IPS-NIHi7 (cell line): ENCODE data around the gene NTN1.

ENCODE experiments used
- DNase-seq: peaks from one replicate; pipeline ENCODE4 v3.0.0; 2012; ENCODE audit warnings: mixed read lengths; ENCODE audit errors: extremely low spot score

Gene NTN1

DNA sequence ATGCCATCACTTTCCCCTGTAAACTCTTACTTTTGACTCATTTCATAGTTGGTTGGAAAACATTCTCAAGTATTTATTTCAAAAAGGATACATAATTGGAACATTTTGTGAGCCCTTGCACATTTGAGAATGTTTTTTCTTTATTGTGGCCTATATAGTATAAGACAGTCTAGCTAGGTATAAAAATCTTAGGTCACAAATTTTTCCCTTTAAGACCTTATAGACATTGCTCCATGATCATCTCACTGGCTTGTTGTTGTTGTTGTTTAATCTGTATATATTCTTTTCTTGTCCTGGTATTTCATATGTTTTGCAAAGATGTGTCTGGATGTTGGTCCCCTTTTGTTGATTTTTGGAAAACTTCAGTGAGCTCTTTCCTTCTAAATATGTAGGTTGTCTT is 194.2 kb downstream of the NTN1 start:
- no peak for DNase-seq

GRCh38 chr17:9217151-9218056 is 196.1 kb downstream of the NTN1 start:
- no peak for DNase-seq

DNA sequence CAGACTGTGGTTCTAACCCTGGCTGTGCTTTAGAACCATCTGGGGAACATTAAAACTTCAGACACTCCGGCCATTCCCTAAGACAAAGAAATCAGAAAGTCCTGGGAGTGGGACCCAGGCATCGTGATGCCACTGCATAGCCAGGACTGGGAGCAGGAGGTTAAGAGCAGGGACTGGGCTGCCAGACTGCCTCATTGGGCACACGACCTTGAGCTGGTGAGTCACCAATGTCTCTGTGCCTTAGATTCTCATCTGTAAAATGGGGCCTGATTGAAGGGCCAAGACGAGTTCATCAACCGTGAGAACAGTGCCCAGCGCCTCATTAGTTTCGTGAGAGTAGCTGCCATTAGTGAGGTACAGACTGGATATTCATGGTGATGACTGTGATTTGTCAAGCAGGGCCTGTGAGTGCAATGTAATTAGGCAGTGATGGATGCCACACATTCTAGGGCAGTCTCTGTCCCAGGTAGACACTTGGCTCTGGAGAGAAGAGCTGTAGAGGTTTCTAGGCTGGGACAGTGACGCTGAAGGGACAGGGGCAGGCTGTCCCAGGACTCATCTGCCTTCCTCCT is 196.8 kb downstream of the NTN1 start:
- DNase-seq: no peak

DNA sequence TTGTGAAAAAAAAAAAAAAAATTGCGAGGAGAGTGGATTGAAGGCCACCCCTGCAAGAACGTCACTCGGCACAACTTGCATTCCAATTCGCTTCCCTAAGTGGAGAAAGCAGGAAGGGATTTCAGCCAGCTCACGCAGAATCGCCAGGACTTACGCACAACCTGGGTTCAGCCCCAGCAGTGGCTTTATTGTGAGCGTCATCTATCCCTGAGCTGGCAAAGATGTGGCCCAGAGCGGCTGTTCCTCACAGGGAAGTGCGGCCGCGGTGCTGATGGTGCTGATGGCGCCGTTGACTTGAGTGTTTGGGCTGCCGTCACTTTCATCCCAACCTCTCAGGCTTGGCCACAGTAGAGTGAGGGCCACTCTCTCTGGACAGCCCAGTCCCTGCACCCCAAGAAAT is 197.6 kb downstream of the NTN1 start:
- no peak for DNase-seq

DNA sequence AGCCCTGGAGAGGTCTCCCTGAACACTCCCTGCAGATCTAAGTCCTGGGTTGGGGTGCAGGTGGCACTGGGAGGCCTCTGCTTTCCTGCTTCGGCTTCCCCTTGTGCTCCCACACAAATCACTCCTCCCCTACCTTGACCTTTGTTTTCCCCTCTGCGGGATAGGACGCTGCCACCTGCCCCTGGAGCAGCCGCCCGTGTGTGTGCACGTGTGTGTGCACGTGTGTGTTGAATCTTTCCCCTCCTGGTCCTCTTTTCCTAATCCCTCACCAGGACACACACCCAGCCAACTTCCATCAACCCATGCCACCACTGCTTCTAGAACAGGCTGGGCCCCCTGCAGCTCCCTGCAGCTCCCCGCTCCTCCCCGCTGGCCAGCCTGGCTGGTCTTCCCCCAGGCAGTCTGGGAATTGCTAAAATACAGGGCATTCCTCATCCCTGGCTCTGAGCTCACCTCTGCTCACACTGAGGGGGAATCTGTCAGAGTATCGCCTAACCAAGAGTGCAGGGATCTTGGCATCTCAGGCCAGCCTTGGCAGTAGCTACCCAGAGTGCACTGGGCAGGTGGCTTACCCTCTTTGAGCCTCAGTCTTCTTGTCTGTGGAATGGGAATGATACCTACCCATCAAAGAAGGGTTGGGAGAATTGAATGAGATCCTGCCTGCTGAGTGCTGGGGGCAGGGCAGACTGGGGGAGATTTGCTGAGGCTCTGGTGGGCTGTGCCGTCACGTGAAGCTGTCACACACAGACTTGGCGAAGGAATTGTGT is 198.5 kb downstream of the NTN1 start:
- no peak for DNase-seq

DNA sequence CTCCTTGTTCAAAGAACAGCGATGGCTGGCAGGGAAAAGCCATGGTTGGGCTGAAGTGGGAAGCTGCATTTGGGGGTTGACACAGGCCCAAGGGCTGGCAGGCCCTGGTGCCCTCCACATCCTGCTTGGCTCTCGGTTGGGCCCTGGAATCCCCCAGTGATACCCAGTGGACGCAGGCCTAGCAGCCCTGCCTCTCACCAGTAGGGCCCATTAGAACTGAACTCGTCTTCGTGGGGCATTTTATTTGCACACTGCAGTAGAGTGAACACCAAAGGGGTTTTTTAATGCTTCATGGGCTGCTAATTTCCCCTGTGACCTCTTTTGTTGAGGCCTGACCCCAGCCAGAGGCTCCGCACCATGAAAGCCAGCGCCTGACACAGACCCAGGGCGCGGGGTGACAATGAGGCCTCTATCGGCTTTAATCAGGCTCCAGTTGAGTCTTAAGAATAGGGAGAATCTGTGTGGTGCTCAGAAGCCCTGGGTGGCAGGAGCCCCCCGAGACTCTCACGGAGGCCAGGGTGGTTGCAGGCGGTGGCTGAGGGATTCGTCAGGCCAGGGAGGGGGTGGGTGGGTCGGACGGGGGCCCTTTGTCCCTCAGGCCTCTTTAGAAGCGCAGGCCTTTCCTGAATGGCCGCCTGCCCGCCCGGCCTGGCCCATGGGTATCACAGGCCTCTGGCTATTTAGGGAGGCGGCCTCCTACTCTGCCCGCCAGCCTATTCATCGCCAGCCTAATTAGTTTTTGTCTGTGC is 199.3 kb downstream of the NTN1 start:
- no peak for DNase-seq

GRCh38 chr17:9221147-9221921 is 200.0 kb downstream of the NTN1 start:
- DNase-seq: no peak

- no peak for DNase-seq
These were observed 200.5 kb downstream of the NTN1 start for GRCh38 chr17:9221922-9222180.

DNA sequence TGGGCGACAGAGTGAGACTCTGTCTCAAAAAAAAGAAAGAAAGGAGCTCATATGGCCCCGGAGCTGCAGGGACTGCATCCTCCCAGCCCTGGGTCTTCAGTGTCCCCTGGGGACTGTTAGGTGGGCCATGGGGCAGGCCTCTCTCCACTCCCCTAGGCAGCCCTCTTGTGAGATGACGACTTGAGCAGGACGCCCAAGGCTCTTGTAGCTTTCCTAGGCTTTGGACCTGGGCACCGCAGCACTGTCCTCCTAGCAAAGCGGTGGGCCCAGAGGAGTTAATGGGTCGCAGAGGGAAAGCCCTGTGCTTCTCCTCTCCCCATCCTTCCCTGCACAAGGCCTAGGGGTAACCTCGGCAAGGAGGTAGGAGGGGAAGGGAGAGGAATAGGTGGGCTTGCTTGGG is 202.2 kb downstream of the NTN1 start:
- DNase-seq: no peak

DNA sequence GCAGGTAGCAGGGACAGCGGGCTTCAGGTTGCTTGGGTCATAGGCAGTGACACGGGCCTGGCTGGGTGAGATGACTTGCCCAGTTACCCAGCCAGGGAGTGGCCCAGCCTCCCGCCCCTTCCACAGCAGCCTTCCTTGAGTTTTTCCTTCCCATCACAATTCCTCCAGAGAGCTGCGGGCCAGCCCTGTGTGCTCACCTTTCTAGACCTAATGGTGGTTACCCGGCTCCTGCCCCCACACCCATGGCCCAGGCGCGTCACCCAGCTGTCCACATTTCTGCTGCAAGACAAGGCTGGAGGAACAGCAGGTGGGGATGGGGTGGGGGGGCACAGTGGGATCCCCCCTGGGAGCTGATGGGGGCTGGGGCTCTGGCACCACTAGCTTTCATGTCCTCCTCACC is 203.2 kb downstream of the NTN1 start:
- no peak for DNase-seq

GRCh38 chr17:9225305-9226101 is 204.2 kb downstream of the NTN1 start:
- DNase-seq: peak; percentile 81

DNA sequence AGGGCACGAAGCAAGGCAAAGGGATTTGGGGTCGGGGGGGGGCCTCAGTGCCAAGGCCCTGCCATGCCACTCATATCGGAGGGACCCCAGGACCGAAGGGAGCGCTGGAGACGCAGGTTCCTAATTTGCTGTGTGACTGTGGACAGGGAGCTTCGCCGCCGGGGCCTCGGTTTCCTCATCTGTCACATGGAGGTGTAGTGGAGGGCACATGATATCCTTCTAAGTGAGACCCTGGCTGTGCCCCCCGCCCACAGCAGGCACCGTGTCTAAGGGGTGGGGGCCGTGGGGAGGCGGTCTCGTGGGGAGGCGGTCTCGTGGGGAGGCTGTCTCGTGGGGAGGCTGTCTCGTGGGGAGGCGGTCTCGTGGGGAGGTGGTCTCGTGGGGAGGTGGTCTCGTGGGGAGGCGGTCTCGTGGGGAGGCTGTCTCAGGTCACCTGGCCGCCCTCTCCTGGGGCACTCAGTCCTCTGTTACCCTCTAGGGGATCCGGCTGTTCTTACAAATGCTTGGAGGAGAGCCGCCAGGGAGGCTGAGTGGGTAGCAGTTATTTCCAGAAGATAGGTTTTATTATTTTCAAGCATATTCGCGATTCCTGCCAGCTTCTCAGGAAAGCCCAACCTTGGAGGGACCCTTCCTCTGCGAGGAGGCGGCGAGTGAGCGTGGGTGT is 205.0 kb downstream of the NTN1 start:
- no peak for DNase-seq

GRCh38 chr17:9226794-9227135 is 205.5 kb downstream of the NTN1 start:
- DNase-seq: no peak

- no peak for DNase-seq
These were observed 206.6 kb downstream of the NTN1 start for GRCh38 chr17:9227819-9228407.

DNA sequence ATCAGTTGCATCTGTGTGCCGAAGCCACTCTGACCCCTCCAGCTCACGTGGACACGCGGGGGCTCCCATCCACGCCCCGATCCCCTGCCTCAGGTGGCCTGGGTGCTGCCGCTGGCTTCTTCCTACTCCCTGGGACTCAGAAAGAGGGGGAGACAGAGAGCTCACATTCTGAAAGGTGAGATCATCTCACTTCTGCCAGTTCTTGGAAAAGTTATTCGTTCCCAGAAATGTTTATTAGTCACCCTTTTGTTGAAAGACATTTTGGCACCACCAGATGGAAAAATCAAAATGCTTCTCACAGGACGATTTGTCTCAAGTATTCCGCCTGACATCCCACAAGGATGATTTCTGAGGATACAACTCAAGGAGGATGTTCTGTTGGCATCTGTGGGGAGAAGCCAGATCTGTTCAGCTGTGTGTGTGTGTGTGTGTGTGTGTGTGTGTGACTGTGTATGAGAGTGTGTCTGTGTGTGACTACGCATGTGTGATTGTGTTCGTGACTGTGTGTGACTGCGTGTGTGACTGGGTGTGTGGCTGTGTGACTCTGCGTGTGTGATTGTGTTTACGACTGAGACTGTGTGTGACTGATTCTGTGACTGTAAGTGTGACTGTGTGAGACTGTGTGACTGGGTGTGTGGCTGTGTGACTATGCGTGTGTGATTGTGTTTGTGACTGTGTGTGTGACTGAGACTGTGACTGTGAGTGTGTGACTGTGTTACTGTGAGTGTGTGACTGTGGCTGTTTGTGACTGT is 207.3 kb downstream of the NTN1 start:
- no peak for DNase-seq

GRCh38 chr17:9229160-9229825 is 208.0 kb downstream of the NTN1 start:
- no peak for DNase-seq

GRCh38 chr17:9229826-9230201 is 208.5 kb downstream of the NTN1 start:
- no peak for DNase-seq

- no peak for DNase-seq
These were observed 209.0 kb downstream of the NTN1 start for GRCh38 chr17:9230346-9230745.

DNA sequence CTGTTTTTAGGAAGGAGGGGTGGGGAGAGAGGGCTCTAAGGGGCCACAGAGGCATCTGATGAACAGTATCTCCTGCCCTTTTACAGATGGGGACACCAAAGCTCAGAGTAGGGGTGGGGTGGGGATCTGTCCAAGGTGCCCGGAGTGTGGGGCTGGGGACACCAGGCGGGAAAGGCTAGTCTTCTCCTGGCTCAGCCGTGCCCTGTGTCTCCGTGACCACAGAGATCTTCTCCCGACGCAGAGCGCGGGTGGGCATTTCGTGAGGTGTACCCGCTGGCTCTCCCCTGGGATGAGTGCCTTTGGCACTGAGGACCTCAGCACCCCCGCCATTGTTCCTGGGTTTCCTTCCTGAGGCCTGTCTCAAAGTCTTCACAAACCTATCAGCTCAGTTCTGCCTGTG is 209.6 kb downstream of the NTN1 start:
- no peak for DNase-seq
